NCI-H146 (cell line): ENCODE data around the gene SPTSSA.
"Not testable (repeated sequence)": the region's sequence is repeated elsewhere in the genome, so short reads cannot be mapped to it uniquely, and the experiment has no call there.

Experiments
- DNase-seq: peaks from one replicate; lab custom pipeline; 2025; lab: John Stamatoyannopoulos, UW

The SPTSSA gene

GRCh38 chr14:34472706-34473279 lies 10.8 kb upstream of the SPTSSA start:
- DNase-seq = no peak

DNA sequence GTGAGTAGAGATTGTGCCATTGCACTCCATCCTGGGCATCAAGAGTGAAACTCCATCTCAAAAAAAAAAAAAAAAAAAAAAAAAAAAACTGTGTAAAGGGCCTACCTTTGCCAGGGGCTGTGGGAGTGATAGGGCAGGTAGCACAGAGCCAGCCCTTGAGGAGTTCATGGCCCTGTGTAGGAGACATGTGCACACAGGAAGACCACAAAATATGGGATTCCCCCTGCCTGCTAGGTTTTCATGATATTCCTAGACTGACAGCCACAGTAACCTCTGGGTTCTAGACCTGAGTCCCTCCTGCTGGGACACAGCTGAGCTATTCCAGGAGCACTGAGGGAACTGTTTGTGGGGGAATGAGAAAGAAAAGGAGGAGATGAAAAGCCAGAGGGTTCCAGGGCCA lies 8.3 kb upstream of the SPTSSA start:
- no peak for DNase-seq

GRCh38 chr14:34466691-34467090 lies 4.7 kb upstream of the SPTSSA start:
- DNase-seq = no peak

GRCh38 chr14:34465069-34465859 lies 3.2 kb upstream of the SPTSSA start:
- peak; percentile 5 for DNase-seq

DNA sequence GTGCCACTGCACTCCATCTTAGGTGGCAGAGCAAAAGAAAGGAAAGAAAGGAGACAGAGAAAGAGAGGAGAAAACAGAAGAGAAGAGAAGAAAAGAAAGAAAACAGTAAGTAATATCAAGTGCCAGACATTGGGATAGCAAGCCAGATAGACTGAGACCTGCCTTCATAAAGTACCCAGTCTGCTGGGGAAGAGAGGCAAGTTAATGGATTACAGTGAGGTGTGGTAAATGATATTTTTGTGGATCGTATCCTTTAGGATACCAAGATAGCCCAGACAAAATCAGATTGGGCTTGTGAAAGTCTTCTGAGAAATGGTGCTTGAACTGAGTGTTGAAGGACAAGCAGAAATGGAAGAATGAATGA lies 1.5 kb upstream of the SPTSSA start:
- DNase-seq = no peak

GRCh38 chr14:34461334-34462131 lies 507 bp downstream of the SPTSSA start:
- DNase-seq = peak; percentile 63

GRCh38 chr14:34460841-34461240 lies 1.2 kb downstream of the SPTSSA start:
- DNase-seq = no peak

DNA sequence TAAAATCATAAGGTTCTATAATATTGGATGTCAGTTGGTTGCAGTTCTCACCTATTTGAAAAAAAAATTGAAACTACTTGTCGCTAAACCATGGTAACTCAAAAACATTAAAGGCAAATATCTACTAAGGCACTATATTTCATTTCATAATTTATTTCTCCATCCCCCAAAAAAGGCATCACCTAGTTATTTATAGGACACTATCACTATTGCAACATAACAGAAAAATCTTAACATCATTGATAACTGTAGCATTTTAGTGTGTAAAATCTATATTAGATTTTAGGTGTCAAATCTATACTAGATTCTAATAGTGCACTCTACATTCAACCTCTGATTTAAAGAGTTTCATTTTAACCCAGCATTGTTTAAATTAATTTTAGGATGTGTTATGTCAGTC lies 1.7 kb downstream of the SPTSSA start:
- no peak for DNase-seq

DNA sequence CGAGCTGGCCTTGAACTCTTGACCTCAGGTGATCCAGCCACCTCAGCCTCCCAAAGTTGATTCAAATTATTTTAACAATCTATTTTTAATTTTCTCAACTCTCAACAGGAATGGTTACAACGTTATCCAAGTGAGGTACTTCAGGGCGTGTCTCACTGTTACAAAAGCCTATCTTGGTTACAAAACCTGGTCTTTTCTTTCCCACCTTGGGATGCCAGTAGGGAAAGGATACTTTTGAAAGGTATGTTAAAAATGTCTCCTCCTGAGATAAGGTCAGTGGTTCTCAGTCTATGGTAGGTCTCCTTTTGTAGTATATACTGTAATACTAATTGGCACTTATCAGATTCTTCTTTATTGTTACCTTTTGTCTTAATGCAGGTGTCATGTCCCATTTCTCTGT lies 4.9 kb downstream of the SPTSSA start:
- no peak for DNase-seq

GRCh38 chr14:34453226-34453625 lies 8.8 kb downstream of the SPTSSA start:
- no peak for DNase-seq

GRCh38 chr14:34452258-34452822 lies 9.7 kb downstream of the SPTSSA start:
- DNase-seq = no peak

DNA sequence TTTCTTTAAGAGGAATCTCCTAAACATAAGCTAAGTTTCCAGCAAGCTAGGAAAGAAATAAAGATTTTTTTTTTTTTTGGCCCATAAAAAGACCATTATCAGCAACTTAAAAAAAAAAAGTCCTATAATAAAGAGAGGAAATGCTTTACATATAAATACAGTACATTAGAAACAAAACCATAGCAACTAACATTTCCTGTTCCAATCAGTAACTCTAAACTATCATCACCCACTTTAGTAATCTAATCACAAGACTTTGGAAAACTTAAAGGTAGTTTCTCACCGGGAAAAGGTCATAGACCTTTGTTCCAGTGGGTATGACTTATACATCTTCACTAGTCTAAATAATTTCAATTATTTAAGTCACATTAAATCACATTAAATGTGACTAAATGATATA lies 11.1 kb downstream of the SPTSSA start:
- DNase-seq = no peak

- peak; percentile 86 for DNase-seq
These were observed 11.5 kb downstream of the SPTSSA start for GRCh38 chr14:34450542-34450915.

GRCh38 chr14:34449819-34450541 lies 12.1 kb downstream of the SPTSSA start:
- peak; percentile 29 for DNase-seq

- DNase-seq = no peak
These were observed 22.9 kb downstream of the SPTSSA start for GRCh38 chr14:34439090-34439489.

DNA sequence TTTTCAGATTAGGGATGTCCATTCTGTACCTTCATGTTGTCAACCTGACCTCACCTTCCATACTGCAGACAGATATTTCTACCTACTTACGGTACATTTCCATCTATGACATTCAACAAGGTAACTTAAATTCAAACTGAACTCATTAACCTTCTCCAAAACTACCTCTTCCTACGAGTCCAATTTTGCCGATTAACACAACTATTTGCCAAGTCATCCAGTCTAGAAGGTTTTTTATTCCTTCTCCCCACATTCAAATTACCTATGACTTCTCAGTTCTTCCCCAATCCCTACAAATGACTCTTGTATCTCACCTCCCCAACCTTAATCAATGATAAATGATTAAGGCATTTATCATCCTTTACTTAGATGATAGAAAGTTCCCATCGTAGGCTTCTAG lies 23.6 kb downstream of the SPTSSA start:
- no peak for DNase-seq

GRCh38 chr14:34437729-34438080 lies 24.3 kb downstream of the SPTSSA start:
- DNase-seq = no peak

DNA sequence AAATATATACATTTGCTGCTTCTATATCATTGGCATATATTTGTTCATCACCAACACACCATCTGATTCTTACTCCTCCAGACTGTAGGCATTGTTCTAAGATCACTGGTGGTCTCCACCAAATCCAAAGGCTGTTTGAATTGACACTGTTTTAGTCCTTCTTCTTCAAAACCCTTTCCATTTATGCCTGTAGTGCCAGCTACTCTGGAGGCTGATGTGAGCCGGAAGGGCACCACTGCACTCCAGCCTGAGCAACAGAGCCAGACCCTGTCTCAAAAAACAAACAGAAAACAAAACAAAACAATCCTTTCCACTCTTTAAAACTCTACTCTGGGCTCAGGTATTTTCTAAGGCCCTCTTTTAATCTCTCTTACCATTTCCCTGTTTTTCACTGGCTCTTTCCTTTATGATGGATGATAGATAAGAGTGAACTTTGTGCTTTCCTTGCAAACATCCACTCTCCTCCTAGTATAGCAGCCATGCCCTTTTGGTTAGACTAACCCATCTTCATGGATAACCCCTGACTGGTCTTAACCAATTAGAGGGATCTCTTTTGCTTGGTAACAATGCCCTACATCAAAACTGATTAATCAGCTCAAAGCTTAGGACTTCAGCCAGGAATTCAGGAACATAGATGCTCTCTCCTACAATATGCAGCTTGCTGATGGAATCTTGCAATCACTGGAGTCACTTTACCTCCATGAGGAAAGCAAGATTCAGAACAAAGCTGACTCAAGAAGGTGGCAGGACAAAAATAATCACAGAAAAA lies 24.9 kb downstream of the SPTSSA start:
- DNase-seq = no peak

DNA sequence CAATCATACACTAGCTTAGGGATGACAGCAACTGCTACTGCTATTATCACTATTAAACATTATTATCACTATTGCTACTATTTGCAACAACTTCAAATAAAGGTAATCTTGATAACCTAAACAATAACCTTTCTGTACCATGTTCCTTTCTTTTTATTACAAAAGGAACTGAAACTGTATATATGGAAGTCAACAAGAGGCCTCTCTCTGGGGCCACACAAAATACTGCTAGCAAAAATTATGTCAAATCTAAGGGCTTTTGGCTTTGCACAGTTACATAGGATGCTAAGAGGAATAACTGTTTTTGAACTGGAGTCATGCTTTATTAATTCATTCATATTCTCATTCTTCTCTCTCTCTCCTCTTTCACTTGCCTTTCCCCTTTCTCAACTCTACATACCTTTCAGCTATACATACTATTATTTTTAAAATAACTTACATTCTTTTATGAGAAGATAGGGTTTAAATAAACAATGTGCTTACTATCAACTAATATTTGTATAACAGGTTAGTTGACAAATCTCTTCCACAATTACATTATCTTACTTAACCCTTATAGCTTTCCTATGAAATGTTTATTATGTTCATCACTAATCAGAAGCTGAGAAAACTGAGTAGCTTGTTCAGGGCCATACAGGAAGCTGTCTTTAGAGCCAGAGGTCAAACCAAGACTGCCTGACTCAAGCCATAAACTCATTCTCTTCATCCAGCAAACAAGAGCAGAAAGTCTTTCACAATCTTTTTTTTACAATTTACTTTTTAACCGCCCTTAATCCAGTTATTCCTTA lies 25.7 kb downstream of the SPTSSA start:
- DNase-seq = no peak

DNA sequence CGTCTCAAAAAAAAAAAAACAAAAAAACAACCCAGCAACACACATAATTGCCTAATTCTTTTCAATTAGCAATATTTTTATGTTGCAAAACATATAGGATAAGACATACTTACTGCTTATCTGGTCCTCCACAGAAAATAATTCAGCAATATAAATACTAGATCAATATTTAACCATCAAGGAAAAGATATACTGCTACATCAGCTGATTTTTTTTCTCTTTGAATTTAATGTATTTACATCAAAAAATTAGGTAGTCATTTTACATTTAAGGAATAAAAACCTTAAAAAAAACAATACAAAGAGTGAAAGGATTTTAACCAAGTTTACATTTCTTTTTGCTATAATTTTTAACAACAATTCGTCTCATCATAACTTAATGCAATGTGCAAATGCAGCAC lies 28.1 kb downstream of the SPTSSA start:
- DNase-seq = no peak

DNA sequence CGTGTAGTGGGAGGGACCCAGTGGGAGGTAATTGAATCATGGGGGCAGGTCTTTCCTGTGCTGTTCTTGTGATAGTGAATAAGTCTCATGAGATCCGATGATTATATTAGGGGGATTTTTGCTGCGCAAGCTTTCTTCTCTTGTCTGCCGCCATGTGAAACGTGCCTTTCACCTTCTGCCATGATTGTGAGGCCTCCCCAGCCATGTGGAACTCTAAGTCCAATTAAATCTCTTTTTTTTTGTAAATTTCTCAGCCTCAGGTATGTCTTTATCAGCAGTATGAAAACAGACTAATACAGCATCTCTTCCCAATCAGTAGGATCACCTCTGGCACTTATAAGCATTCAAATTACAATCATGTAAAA lies 34.0 kb downstream of the SPTSSA start:
- not testable (repeated sequence) for DNase-seq
